SHP77 (cell line): ENCODE measurements around the gene OS9.

ENCODE experiments used
- DNase-seq, 2 experiments: peaks; one replicate each; lab custom pipeline; 2025; lab: John Stamatoyannopoulos, UW

OS9 gene

DNA sequence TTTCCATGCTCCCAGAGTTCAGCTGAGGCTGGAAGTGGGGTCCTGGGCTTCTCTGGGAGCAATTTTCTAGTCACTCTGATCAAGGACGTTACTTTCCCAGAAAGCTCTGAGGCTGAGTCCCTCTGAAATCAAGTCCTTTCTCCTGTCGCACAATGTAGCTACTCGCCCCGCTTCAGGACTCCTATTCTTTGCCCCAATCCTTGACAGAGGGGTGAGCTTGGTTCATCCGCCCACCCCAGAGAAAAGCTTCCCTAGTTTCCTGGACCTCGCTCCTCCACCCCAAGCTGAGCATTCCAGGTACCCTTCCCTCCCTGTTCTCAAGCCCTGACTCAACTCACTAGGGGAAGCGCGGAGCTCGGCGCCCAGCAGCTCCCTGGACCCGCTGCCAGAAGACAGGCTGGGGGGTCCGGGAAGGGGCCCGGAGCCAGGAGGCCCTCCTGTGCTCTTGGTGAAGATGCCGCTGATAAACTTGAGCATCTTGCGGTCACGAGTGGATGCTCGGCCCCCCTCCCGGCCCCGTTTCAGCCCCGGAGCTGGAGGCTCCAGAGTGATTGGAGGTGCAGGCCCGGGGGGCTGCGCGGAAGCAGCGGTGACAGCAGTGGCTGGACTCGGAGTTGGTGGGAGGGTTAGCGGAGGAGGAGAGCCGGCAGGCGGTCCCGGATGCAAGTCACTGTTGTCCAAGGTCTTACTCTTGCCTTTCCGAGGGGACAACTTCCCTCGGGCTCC, 43.0 kb downstream of the OS9 start:
- no peak for DNase-seq

DNA sequence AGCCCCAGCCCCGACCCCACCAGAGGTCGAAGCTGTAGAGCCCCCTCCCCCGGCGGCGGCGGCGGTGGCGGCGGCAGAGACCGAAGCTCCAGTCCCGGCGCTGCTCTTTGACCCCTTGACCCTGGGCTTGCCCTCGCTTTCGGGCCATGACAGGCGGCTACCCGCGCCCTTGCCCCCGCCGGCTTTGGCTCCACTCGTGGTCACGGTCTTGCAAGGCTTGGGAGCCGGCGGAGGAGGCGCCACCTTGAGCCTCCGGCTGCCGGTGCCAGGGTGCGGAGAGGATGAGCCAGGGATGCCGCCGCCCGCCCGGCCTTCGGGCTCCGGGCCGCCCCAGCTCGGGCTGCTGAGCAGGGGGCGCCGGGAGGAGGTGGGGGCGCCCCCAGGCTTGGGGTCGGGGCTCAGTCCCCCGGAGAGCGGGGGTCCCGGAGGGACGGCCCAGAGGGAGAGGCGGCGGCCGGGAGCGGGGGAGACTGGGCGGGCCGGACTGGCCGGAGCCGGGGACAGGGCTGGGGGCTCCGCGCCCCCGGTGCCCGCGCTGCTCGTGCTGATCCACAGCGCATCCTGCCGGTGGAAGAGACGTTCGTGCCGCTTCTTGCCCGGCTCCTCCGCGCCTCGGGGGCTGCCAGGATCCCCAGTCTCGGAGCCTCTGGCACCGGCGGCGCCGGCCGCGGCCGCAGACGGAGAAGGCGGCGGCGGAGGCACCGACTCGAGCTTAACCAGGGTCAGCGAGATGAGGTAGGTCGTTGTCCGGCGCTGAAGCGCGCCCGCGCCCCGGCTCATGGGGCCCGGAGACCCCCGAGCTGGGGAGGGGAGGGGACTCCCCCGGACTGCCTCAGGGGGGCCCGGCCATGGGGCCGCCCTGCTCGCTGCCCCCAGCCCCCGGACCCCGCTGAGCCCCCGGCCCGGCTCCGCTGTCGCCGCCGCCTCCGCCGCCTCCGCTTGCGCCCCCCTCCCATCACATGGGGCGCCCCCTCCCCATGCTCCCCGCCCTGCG, 43.8 kb downstream of the OS9 start:
- peak in 1 of 2 experiments; percentile 33 for DNase-seq

- DNase-seq = peak; percentile 34 to 35
These were observed 44.8 kb downstream of the OS9 start, which contains the start of gene AGAP2 for GRCh38 chr12:57738661-57739237. Gene AGAP2 (minus strand): TSS chr12:57738742. CDS start chr12:57738246, 496 bp downstream.

DNA sequence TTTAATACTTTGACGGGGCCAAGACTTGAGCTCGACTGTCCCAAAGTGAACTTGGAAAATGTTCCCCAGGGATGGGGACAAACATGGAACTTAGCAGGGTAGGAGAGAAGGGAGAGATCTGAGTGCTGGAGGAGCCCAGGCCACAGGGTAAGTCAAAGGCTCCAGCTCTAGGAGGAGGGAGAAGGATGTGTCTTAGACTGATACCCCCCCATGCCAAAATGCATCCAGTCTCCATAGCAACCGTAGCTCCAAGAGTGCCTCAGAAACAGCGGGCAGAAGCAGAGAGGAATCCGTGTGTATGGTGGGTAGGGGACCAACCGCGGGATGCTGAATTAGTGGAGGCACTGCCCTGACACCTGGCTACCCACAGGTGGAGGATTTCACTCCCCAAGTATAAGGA, 45.5 kb downstream of the OS9 start:
- DNase-seq = no peak

- DNase-seq = no peak
These were observed 46.1 kb downstream of the OS9 start for GRCh38 chr12:57739914-57740538.

GRCh38 chr12:57740656-57741412, 46.9 kb downstream of the OS9 start:
- DNase-seq = no peak

DNA sequence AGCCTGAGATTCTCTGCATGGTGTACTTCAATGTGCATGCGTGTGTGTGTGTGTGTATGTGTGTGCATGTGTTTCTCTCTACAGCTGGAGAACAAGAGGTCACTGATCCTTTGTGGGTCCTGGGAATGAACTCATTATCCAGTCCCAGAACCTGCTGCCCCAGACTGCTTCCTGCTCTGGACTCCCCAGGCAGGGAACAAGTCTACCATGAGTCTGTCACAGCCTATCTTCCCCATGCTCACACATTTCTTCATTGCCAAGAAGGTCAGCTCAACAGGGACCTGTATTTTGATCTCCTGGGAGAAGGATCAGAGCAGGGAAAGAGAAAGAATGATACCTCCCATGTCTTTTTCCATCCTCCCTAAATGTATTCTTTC, 47.5 kb downstream of the OS9 start:
- DNase-seq = no peak

GRCh38 chr12:57741844-57742738, 48.2 kb downstream of the OS9 start:
- peak in 1 of 2 experiments; percentile 43 for DNase-seq

- DNase-seq = no peak
These were observed 49.8 kb downstream of the OS9 start for GRCh38 chr12:57743769-57744168.

DNA sequence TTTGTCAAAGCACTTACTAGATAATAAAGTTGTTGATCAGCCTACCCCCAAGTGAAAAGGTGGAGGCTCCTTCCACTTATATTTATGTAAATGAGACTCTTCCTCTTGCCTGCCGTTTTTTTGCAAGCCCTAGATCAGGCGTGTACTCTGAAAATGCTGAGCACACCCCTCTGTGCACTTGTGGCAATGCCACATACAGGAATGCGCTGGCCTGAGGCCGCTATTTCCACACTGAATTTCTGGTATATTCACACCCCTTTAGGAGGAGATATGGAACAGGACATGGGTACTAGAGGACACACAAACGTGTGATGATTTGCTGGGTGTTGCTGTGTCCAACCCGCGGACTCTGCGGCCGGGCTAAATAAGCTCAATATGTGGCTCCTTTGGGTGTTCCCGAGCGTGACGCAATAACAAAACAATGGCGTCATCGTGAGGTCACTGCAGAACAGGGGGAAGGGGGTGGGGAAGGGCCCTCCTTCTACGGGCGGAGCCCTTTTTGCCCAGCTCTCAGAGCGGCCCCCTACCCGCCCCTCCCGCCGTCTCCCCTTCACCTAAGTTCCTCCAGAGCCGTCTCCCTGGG, 50.4 kb downstream of the OS9 start:
- peak; percentile 77 to 79 for DNase-seq

DNA sequence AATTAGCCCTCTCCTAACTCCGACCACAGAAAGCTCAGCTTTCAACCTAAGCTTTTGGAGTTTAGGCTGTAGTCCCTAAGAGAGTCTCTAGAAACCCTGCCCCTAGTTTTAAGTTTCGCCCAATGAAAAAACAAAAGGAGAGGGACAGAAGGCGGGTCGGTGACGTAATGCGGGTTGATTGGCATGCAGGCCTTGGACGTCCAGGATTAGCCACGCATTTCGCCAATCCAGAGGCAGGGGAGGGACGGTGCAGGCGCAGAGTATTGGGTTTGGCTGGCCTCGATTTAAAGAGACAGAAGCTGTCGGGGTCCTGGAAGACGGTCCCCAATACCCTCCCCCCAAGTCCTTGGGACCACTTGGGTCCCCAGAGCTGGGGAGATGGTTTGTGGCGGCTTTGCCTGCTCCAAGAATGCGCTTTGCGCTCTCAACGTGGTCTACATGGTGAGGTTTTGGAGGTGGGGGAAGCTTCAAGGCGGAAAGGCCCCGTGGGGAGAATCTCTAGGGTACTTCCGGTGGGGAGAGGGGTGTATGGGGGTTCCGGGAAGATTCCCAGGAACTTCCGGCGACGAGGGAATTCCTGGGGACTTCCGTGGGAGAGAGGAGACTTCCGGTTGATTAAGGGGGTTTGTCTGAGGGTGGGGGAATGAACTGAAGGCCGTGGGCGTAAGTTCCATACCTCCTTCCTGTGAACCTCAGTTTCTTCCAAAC, 51.0 kb downstream of the OS9 start, which contains the start of gene TSPAN31:
TSS of gene TSPAN31 (plus strand) at position 263 of the 708 bp plus-strand sequence. CDS start at position 379, 116 bp downstream.
- peak; percentile 95 to 96 for DNase-seq

DNA sequence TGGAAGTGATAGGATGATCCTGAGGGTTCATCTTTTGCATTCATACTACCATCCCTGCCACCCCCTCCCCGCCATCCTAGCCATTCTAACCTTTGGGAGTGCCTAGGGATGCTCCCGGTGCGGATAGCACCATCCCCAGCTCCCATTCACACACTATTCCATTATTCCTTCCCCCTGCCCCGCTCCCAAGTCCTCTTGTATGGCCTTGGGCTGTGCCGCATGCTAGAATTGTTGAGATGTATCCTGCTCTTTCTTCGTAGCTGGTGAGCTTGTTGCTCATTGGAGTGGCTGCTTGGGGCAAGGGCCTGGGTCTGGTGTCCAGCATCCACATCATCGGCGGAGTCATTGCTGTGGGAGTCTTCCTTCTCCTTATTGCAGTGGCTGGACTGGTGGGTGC, 51.6 kb downstream of the OS9 start:
- no peak for DNase-seq

DNA sequence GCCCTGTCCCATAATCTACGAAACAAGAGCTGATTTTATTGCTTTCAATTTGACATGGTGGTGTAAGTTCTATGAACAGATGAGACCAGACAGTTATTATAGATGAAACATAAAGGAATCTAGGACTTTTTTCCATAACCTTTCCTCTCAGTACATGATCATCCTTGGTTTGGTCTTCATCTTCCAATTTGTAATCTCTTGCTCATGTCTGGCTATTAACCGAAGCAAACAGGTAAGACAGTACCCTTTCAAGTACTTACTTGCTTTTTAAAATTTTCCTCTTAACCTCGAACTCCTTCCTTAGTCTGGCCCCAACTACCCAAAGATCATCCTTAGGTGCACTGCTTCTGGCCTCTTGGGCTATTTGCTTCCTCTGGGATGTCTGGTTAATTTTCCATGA, 52.1 kb downstream of the OS9 start:
- no peak for DNase-seq

DNA sequence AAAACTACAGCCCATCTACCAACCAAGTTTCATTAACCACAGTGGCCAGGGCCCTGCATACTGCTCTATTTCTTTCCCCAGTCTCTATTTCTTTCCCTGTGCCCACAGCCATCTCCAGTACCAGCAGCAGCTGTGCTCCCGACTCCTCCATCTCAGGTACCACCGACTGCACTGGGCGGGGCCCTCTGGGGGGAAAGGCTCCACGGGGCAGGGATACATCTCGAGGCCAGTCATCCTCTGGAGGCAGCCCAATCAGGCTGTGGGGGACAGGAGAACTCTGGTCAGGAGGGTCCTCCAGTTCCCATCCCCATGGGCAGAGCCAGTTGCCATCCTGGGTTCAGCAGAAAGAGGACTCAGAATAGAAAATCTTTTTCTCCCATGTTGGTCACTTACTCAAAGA, 55.1 kb downstream of the OS9 start:
- DNase-seq = no peak

DNA sequence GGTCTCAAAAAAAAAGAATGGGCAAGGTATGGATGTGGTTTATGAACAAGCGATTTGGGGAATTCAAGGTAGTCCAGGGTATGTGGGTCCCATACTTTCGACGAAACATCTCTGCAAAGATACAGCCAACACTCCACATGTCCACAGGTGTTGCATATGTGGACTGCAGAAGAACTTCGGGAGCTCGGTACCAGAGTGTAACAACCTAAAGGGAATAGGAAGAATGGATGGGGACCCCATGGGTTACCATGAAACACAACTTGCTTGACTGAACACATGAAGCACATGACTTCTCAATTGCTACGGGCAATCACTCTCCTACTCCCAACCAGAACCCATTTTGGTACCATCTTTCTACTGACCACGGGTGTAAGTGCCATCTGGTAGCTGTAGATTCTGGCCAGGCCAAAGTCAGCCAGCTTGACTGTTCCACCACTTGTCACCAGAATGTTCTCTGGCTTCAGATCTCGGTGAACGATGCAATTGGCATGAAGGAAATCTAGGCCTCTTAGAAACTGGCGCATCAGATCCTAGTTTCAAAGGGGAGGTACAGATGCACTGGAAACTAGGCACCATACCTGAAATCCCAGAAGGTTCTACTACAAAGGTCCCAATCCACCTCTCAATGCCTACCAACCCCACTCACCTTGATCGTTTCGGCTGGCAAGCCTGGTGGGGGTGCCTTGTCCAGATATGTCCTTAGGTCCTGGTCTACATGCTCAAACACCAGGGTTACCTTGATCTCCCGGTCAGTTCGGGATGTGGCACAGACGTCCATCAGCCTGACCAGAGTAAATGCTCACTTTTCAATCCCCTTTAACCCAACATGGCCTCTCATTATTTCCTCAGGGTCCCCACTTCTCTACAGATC, 56.9 kb downstream of the OS9 start:
- no peak for DNase-seq

GRCh38 chr12:57751432-57751787, 57.5 kb downstream of the OS9 start:
- DNase-seq = no peak

DNA sequence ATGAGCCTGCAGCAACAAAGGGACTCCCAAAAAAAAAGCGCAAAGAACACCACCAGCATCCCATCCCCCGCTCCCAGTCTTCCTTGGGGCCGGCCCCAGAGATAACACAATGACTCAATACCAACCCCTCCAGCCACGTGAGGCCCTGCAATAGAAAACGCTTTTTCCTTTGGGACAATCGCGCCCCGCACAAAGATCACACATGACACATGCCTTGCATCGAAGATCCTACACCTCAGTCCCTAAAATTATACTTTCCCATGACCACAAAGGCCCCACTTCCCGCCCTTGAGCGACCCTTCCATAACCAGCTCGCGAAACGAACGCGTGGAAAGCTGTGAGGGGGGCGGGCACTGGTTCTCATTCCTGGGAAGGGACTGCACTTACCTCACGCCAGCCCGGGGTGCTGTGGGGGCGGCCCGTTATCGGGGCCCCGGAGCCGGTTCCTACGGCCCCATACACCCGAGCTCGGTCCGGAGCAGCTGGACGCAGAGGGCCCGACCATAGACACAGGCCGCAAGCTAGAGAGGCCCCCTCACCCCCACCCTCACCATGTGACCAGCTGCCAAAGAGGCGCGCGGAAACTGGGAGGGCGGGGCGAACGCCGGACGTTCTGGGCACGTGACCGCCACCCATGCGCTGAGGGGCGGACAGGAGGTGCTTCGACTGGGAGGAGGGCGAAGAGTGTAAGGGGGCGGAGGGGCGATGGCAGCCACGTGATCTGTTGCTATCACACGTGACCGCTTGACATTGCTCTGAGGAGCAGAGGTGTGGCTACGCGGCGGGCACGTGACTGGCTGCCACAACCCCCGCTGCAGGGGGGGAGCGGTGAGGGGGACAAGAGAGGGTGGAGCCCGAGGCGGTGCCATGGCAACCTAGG, 58.1 kb downstream of the OS9 start, which contains the start of gene CDK4:
TSS of gene CDK4 (minus strand) at position 523 of the 880 bp plus-strand sequence. CDS start 593 bp downstream, outside the sequence.
- peak; percentile 98 to 99 for DNase-seq
